Activated CD4-positive, alpha-beta T cell treated with anti-CD3 and anti-CD28 coated beads, Interleukin-2, amount 50 U/mL, for 1 hour (primary cell): Measurements from ENCODE around the gene FNDC3B.

ENCODE experiments used
- DNase-seq: peaks from one replicate; pipeline ENCODE4 v3.0.0-alpha.2; 2020

FNDC3B gene

GRCh38 chr3:172303181-172303580, 263.8 kb downstream of the FNDC3B start:
- no peak for DNase-seq

GRCh38 chr3:172303941-172304558, 264.7 kb downstream of the FNDC3B start:
- no peak for DNase-seq

GRCh38 chr3:172305552-172305951, 266.2 kb downstream of the FNDC3B start:
- DNase-seq: no peak

GRCh38 chr3:172305974-172306373, 266.6 kb downstream of the FNDC3B start:
- DNase-seq: no peak

- DNase-seq: no peak
Measured at GRCh38 chr3:172307141-172307560, 267.8 kb downstream of the FNDC3B start.

- no peak for DNase-seq
Measured at GRCh38 chr3:172309059-172309458, 269.7 kb downstream of the FNDC3B start.

GRCh38 chr3:172309741-172310427, 270.5 kb downstream of the FNDC3B start:
- DNase-seq: no peak

GRCh38 chr3:172310428-172310760, 271.0 kb downstream of the FNDC3B start:
- no peak for DNase-seq

GRCh38 chr3:172311217-172311616, 271.8 kb downstream of the FNDC3B start:
- no peak for DNase-seq

GRCh38 chr3:172312001-172312400, 272.6 kb downstream of the FNDC3B start:
- no peak for DNase-seq

- DNase-seq: no peak
Measured at GRCh38 chr3:172312711-172313110, 273.3 kb downstream of the FNDC3B start.

- no peak for DNase-seq
Measured at GRCh38 chr3:172313671-172314070, 274.3 kb downstream of the FNDC3B start.

- DNase-seq: no peak
Measured at GRCh38 chr3:172314591-172315160, 275.3 kb downstream of the FNDC3B start.

GRCh38 chr3:172315401-172316091, 276.2 kb downstream of the FNDC3B start:
- no peak for DNase-seq

GRCh38 chr3:172316758-172317157, 277.4 kb downstream of the FNDC3B start:
- DNase-seq: no peak

- no peak for DNase-seq
Measured at GRCh38 chr3:172317481-172317880, 278.1 kb downstream of the FNDC3B start.

GRCh38 chr3:172317984-172318383, 278.6 kb downstream of the FNDC3B start:
- no peak for DNase-seq

GRCh38 chr3:172319595-172319994, 280.2 kb downstream of the FNDC3B start:
- no peak for DNase-seq

GRCh38 chr3:172320468-172320867, 281.1 kb downstream of the FNDC3B start:
- DNase-seq: no peak

GRCh38 chr3:172321035-172321434, 281.7 kb downstream of the FNDC3B start:
- no peak for DNase-seq

- DNase-seq: no peak
Measured at GRCh38 chr3:172323894-172324610, 284.7 kb downstream of the FNDC3B start.

GRCh38 chr3:172324611-172325203, 285.3 kb downstream of the FNDC3B start:
- no peak for DNase-seq

- no peak for DNase-seq
Measured at GRCh38 chr3:172325461-172325860, 286.1 kb downstream of the FNDC3B start.
